HEK293 (cell line): ENCODE measurements around the gene ABCC2.

Source experiments
- CTCF ChIP-seq: fragments of 450-650 bp; formaldehyde crosslinking; IDR thresholded peaks from 2 replicates; pipeline ENCODE4 v1.5.1; 2016; ENCODE audit warnings: missing biosample characterization, missing genetic modification characterization
- PRDM4 ChIP-seq: fragments of 450-650 bp; formaldehyde crosslinking; IDR thresholded peaks from 2 replicates; pipeline ENCODE4 v1.5.1; 2017; ENCODE audit warnings: missing biosample characterization, missing genetic modification characterization

GRCh38 chr10:99850021-99850766, 67.8 kb downstream of the ABCC2 start:
- TF ChIP-seq CTCF (tag by site-specific recombination): no peak
- no peak for TF ChIP-seq PRDM4 (tag by site-specific recombination)
